GM12891 (cell line): Measurements from ENCODE around the gene COL18A1.

Source experiments
- DNase-seq: peaks from one replicate; pipeline ENCODE4 v3.0.0; 2011; ENCODE audit warnings: low spot score; ENCODE audit not compliant: insufficient read length
- FAIRE-seq: peaks from 2 replicates; lab custom pipeline; 2011; peaks lifted over from hg19 to GRCh38; lab: Jason Lieb, UNC
- PAX5 ChIP-seq: IDR thresholded peaks from 2 replicates; pipeline ENCODE4 v1.6.1; 2011; ENCODE audit warnings: low read length, moderate library complexity, mild to moderate bottlenecking; ENCODE audit not compliant: insufficient read depth, severe bottlenecking
- POLR2A ChIP-seq: IDR thresholded peaks from 2 replicates; pipeline ENCODE4 v1.6.1; 2011; ENCODE audit warnings: low read depth, low read length, control low read depth
- POLR2AphosphoS5 ChIP-seq: IDR thresholded peaks from 2 replicates; pipeline ENCODE4 v1.6.1; 2011; ENCODE audit warnings: low read depth, low read length, control low read depth
- POU2F2 ChIP-seq: IDR thresholded peaks from 2 replicates; pipeline ENCODE4 v1.6.1; 2011; ENCODE audit warnings: low read depth, mild to moderate bottlenecking, control low read depth, low read length, moderate library complexity
- SPI1 ChIP-seq: IDR thresholded peaks from 2 replicates; pipeline ENCODE4 v1.6.1; 2011; ENCODE audit warnings: low read depth, low read length, control low read depth
- TAF1 ChIP-seq: IDR thresholded peaks from 2 replicates; pipeline ENCODE4 v1.6.1; 2011; ENCODE audit warnings: low read depth, low read length, control low read depth

COL18A1 gene

DNA sequence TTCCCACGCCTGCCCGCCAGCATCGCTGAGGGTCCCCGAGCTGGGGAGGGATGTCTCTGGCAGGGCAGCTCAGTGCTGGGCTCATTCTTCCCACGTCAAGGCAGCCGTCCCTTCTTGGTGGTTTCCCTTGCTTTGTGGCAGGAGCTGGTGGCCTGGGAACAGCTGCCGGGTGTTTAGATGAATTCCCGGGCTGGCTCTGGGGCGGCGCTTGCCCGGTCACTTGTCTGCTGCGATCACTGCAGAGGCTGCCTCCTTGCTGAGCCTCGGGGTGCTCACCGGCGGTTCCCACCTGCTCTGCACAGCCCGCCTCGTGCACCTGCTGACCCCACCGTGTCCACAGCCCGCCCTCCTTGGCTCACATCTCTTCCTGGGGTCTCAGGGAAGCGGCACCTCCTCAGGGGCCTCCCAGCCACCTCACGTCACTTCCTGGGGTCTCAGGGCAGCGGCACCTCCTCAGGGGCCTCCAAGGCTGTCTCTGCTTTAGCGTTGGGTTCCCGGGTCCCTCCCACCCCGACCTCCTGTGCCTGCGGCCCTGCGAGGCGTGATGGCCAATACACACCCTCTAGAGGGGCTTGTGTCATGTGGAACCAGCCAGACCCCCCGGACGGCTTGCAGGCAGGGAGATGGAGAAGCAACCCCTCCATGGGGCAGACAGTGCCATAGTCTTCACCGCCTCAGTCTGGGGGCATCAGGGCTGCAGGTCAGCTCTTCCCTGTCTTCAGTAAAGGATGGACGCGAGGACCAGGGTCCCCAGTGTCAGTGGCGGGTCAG lies 13.5 kb downstream of the COL18A1 start:
- DNase-seq: no peak
- FAIRE-seq: no peak
- no peak for TF ChIP-seq PAX5
- TF ChIP-seq TAF1: no peak
- no peak for TF ChIP-seq POLR2A
- TF ChIP-seq POLR2AphosphoS5: no peak
- no peak for TF ChIP-seq POU2F2
- no peak for TF ChIP-seq SPI1

DNA sequence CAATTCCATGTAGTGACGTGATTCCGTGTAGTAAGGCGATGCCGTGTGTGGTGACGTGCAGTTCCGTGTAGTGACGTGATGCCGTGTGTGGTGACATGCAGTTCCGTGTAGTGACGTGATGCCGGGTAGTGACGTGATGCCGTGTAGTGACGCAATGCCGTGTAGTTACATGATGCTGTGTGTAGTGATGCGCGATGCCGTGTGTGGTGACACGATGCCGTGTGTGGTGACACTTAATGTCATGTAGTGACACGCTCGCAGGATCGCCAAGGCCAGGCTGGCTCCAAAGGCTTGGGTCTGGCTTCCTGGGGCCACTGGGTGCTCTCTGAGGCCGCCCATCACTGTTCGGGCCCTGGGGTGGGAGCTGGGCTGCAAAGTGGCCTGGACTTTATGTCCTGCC lies 14.2 kb downstream of the COL18A1 start:
- no peak for DNase-seq
- TF ChIP-seq PAX5: no peak
- TF ChIP-seq POU2F2: no peak
- TF ChIP-seq SPI1: no peak
- no peak for TF ChIP-seq POLR2A
- no peak for TF ChIP-seq TAF1
- no peak for FAIRE-seq

DNA sequence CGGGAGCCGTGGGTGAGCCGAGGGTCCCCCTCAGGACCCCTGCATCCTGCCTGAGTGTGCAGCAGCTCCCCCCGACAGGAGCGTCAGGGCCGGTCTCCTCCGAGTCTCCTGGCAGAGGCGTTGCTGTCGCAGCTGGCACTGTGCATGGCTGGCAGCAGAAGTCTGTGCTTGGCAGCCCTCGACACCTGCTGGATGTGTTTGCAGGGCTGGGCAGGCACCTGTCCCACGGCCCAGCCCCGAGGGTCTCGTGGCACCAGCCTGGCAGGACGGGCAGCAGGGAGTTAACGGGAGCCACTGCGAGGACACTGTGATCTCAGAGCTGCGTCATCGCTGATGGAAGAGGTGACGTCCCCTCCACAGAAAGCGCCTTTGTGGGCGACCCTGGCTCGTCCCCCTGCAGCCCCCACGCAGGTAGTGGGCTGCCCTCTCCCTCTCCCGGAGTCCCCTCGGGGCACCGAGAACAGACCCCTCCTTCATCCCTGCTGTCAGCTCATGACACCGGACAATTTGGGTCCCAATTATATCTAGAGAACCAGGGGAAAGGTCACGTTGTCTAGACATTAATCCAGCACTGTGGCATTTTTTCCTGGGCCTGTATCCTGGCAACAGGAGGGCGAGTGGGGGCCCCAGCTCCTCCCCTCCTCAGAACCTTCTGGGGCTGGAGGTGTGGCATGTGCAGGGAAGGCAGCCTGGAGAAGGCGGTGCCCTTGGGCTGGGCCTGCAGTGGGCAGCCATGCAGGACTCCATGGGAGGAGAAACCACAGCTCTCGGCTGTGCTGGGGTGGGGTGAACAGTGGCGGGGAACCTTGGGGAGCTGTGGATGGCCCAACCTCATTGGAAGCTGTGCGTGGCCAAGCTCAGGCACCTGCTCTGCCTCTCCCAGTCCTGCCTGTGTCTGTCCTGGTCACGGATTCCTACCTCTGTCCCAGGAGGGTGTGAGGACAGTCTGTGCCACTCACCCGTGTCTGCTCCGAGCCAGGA lies 15.4 kb downstream of the COL18A1 start:
- TF ChIP-seq TAF1: no peak
- FAIRE-seq (no peak), DNase-seq (no peak)

DNA sequence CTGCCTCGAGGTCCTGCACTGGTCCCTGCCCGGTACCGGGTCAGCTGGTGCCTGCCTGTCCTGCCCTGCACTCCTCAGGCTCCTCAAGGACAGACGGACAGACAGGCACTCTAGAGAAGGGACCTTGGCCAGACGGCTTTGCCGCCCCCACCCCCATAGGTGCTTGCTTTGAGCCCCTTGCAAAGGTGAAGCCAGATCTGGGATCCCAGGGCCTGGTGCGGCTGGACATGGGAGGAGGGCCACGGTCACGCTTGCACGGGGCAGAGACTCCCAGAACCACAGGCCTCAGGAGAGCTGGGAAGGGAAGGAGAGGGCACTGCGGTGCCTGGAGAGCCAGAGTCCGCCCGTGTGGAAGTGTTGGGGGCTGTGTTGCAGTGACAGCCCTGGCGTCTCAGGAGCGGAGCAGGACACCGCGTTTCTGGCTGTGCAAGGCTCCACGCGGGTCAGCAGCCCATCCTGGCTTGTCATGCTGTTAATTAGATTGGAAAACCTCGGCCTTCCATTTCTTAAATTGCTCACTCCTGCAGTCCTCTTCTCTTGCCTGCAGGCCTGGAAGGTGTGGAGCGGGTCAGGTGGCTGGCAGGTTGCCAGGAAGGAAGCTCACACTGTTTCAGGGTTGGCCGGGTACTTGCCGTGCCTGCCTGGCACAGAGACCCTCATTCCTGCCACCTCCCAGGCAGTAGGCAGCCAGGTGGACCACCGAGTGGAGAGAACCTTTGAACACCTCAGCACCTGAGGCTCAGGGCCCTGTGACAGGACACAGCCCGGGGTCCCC lies 16.3 kb downstream of the COL18A1 start:
- FAIRE-seq (no peak), DNase-seq (no peak)
- TF ChIP-seq SPI1 (no peak), POLR2AphosphoS5 (no peak), POLR2A (no peak), TAF1 (no peak), PAX5 (no peak), POU2F2 (no peak)

DNA sequence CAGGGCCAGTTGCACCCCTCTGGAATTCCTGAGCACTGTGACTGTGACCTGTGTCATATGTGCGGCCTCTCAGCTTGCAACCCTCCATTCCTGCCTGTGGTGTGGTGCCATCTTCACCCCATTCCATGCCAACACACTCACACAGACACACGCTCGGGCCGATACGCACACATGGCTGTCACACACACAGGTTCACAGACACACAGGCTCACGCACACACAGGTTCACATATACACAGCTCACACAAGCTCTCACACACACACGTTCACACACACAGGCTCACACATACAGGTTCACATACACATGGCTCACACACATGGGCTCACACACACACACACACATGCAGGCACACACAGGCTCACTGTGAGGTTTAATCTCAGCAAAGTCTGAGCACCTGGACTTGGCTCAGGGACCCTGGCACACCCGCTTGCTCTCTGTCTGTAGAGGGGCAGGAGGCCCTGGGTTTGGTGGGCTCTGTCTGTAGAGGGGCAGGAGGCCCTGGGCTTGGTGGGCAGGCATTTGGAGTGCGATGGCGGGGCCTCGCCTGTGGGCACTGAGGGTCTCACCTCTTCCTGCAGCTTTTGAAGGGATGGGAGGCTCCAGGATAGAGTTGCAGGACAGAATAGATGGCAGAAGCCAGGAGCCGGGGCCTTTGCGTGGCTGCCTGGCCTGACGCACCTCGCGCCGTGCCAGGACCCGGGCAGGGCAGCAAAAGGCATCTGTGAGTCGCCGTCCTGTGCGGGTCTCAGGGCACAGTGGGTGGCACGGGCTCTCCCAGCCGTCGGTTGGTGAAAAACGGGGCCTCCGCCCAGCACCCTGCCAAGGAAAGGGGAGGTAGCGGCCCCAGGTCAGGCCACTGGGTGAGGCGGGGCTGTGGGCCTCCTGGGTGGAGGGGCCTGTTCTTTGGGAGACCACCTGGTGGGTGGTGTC lies 17.1 kb downstream of the COL18A1 start:
- TF ChIP-seq SPI1 (no peak), POU2F2 (no peak), POLR2A (no peak), PAX5 (no peak), POLR2AphosphoS5 (no peak), TAF1 (no peak)
- FAIRE-seq: no peak
- DNase-seq: no peak

DNA sequence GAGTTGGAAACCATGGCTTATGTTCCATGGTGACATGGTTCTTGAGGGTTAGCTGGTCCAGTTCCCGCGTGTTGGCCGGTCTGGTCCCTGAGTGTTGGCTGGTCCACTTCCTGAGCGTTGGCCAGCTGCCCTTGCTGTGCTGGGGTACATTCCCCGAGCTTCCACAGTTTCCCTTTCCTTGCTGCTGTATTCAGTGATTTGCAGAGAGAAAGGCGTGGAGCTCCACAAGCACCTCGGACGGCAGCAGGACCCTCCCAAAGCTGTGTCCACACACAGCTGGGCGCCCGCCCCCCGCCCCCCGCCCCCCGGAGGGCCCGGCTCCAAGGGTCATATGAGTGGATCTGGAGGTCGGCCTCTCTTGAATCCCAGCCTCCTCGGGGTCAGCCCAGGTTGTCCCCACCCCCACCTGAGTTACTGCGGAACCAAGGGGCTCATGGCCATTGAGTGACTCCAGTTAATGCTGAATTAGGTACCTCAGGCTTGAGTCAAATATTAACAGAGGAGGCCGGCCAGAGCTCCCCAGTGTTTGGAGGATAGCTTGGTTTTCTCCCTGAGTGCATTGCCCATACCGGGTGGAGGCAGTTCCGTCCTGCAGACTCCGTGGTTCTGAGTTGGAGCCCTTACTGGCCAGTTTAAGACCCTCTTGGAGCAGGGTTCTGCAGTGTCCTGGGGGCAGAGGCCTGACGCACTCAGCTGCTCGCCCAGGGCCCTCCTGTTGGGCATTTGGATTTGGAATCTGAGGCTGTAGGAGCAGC lies 18.4 kb downstream of the COL18A1 start:
- FAIRE-seq: no peak

DNA sequence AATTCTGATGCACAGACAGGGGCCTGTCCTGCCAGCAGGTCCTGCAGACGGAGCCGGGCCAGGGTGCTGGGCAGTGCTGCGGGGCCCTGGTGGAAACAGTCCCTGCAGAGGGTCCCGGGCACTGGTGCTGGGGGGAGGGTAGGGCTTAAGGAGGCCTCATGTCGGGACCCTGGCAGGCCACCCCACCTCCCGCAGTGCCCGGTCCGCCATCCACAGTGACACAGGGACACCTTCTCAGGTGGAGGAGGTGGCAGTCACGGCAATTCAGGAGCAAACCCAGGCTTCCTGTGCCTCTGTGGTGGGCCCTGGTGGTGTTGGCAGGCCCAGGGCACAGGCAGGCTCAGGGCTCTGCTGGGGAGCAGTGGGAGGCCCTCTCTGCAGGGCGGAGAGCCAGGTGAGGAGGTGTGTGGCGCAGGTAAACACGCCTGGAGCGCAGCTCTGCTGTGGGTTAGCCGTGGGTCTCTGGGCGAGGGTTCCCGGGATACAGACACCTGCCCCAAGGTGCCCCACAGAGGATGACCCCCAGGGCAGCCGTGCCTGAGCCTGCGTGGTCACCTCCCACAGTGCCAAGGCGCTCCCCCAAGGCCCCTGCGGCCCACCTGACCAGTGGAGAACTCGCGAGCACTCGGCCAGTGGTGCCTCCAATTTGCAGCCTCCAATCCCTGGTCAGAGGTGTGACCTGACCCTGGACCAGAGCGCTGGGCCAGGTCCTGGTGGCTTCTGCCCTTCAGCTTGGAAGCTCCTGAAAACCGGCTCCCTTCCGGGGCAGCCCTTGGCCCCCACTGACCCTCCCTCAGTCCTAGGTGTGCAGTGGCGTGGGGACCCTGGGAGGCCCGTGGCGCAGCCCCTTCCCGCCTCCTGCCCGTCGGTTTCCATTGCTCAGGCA lies 19.2 kb downstream of the COL18A1 start:
- TF ChIP-seq POLR2A: no peak
- TF ChIP-seq POLR2AphosphoS5: no peak
- TF ChIP-seq SPI1: no peak
- no peak for TF ChIP-seq POU2F2
- no peak for TF ChIP-seq PAX5
- TF ChIP-seq TAF1: no peak
- DNase-seq: no peak
- no peak for FAIRE-seq

More for the DNA sequence above, 18.4 kb downstream of the COL18A1 start:
- no peak for DNase-seq
- TF ChIP-seq PAX5 (no peak), POU2F2 (no peak), SPI1 (no peak), POLR2AphosphoS5 (no peak), TAF1 (no peak), POLR2A (no peak)
